ENCODE results near the gene C17orf67. TPM values are rescaled to one million over a fixed set of nuclear protein-coding genes. Genes with fewer than 3 reads are reported as not detected.

C17orf67 gene
- total and polyA plus RNA-seq, 4 donors: 0.64 to 2.8 (median 1.7) TPM

GRCh38 chr17:56849131-56849530 lies 15.4 kb upstream of the C17orf67 start:
- no peaks in the 10 kb centered on the region for H3K9me3 ChIP-seq (ENCODE audit: control insufficient read depth in 4 of 4, insufficient read depth in 3 of 4, low read length in 3 of 4)
- DNase-seq: no peak
- H3K27ac ChIP-seq (ENCODE audit: low read depth in 1 of 2, low read length in 1 of 2): no peak overlapping the region
- TF ChIP-seq CTCF (IDR thresholded peaks at IDR 0.05; ENCODE audit: control extremely low read depth, extremely low read depth): no peak
- H3K27me3 ChIP-seq (ENCODE audit: control insufficient read depth in 3 of 3, insufficient read depth in 3 of 3, low read length in 2 of 3): no peaks in the 10 kb centered on the region
- ATAC-seq (ENCODE audit: insufficient read depth, low FRiP score): no peak
- H3K4me1 ChIP-seq (ENCODE audit: control insufficient read depth in 5 of 5, insufficient read depth in 5 of 5, low read length in 5 of 5): peaks cover 0 to 3% (median 0%) of the 10 kb centered on the region in 5 donors
- H3K36me3 ChIP-seq (ENCODE audit: control insufficient read depth in 4 of 4, insufficient read depth in 4 of 4, low read length in 4 of 4): peaks cover 0 to 5% (median under 1%) of the 10 kb centered on the region in 4 donors
- H3K9ac ChIP-seq (ENCODE audit: insufficient read depth in 1 of 2, low read length in 2 of 2): no peak overlapping the region
- no peak overlapping the region for H3K4me3 ChIP-seq
- WGBS, 2 donors: 65 to 74% methylated on average over 3 of the region's 3 CpGs

GRCh38 chr17:56847106-56847505 lies 13.4 kb upstream of the C17orf67 start:
- Histone ChIP-seq H3K36me3 (ENCODE audit: control insufficient read depth in 4 of 4, insufficient read depth in 4 of 4, low read length in 4 of 4) (peaks cover 0 to 5% (median under 1%) of the 10 kb centered on the region in 4 donors), H3K27ac (ENCODE audit: low read depth in 1 of 2, low read length in 1 of 2) (no peak overlapping the region), H3K9ac (ENCODE audit: insufficient read depth in 1 of 2, low read length in 2 of 2) (no peak overlapping the region), H3K4me3 (no peak overlapping the region), H3K27me3 (ENCODE audit: control insufficient read depth in 3 of 3, insufficient read depth in 3 of 3, low read length in 2 of 3) (no peaks in the 10 kb centered on the region), H3K4me1 (ENCODE audit: control insufficient read depth in 5 of 5, insufficient read depth in 5 of 5, low read length in 5 of 5) (peaks cover 0 to 3% (median 0%) of the 10 kb centered on the region in 5 donors), H3K9me3 (ENCODE audit: control insufficient read depth in 4 of 4, insufficient read depth in 3 of 4, low read length in 3 of 4) (no peaks in the 10 kb centered on the region)
- 95% methylated on average over 4 of the region's 4 CpGs for WGBS, 2 donors
- TF ChIP-seq CTCF (IDR thresholded peaks at IDR 0.05; ENCODE audit: control extremely low read depth, extremely low read depth): no peak
- ATAC-seq (ENCODE audit: insufficient read depth, low FRiP score): no peak
- DNase-seq: no peak

GRCh38 chr17:56845934-56846333 lies 12.2 kb upstream of the C17orf67 start:
- no peak for ATAC-seq (ENCODE audit: insufficient read depth, low FRiP score)
- H3K36me3 ChIP-seq (ENCODE audit: control insufficient read depth in 4 of 4, insufficient read depth in 4 of 4, low read length in 4 of 4): peaks cover 0 to 5% (median under 1%) of the 10 kb centered on the region in 4 donors
- TF ChIP-seq CTCF (IDR thresholded peaks at IDR 0.05; ENCODE audit: control extremely low read depth, extremely low read depth): no peak

GRCh38 chr17:56842577-56842976 lies 8.9 kb upstream of the C17orf67 start:
- no peaks in the 10 kb centered on the region for H3K4me1 ChIP-seq (ENCODE audit: control insufficient read depth in 5 of 5, insufficient read depth in 5 of 5, low read length in 5 of 5)
- no peak overlapping the region for H3K27ac ChIP-seq (ENCODE audit: low read depth in 1 of 2, low read length in 1 of 2)
- ATAC-seq (ENCODE audit: insufficient read depth, low FRiP score) (no peak), DNase-seq (peak in 1 of 3 donors; percentile 7)
- H3K9ac ChIP-seq (ENCODE audit: insufficient read depth in 1 of 2, low read length in 2 of 2): no peak overlapping the region
- TF ChIP-seq CTCF (IDR thresholded peaks at IDR 0.05; ENCODE audit: control extremely low read depth, extremely low read depth): no peak
- H3K9me3 ChIP-seq (ENCODE audit: control insufficient read depth in 4 of 4, insufficient read depth in 3 of 4, low read length in 3 of 4): no peaks in the 10 kb centered on the region
- H3K27me3 ChIP-seq (ENCODE audit: control insufficient read depth in 3 of 3, insufficient read depth in 3 of 3, low read length in 2 of 3): no peaks in the 10 kb centered on the region
- H3K36me3 ChIP-seq (ENCODE audit: control insufficient read depth in 4 of 4, insufficient read depth in 4 of 4, low read length in 4 of 4): peaks cover 0 to 2% (median under 1%) of the 10 kb centered on the region in 4 donors
- H3K4me3 ChIP-seq: no peak overlapping the region
- 67 to 74% methylated on average over 2 of the region's 2 CpGs for WGBS, 2 donors

More at GRCh38 chr17:56845934-56846333, 12.2 kb upstream of the C17orf67 start:
- peak in 1 of 3 donors; percentile 22 for DNase-seq
- Histone ChIP-seq H3K9ac (ENCODE audit: insufficient read depth in 1 of 2, low read length in 2 of 2) (no peak overlapping the region), H3K4me1 (ENCODE audit: control insufficient read depth in 5 of 5, insufficient read depth in 5 of 5, low read length in 5 of 5) (no peaks in the 10 kb centered on the region), H3K9me3 (ENCODE audit: control insufficient read depth in 4 of 4, insufficient read depth in 3 of 4, low read length in 3 of 4) (no peaks in the 10 kb centered on the region), H3K27me3 (ENCODE audit: control insufficient read depth in 3 of 3, insufficient read depth in 3 of 3, low read length in 2 of 3) (no peaks in the 10 kb centered on the region), H3K27ac (ENCODE audit: low read depth in 1 of 2, low read length in 1 of 2) (no peak overlapping the region), H3K4me3 (no peak overlapping the region)
- WGBS, 2 donors: 89 to 90% methylated on average over 1 of the region's 1 CpG

All from lung (tissue), 12 donors.